ENCODE data around the gene WHAMM.

DNA sequence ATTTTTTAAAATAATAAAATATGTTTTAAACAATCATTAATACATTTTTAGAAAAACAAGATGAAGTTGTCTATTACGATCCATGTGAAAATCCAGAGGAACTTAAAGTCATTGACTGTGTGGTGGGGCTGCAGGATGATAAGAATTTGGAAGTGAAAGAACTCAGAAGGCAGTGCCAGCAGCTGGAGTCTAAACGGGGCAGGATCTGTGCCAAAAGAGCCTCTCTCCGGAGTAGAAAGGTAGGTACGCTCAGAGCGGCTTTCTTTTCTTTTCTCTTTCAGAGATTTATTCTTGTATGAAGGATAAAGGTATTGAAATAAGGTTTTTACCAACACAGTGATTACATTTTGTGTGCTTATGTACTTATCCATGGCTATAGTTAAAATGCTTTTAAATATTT is 13.6 kb downstream of the WHAMM start:
- TF ChIP-seq POLR2AphosphoS5 (IDR thresholded peaks at IDR 0.05) (no peak), EP300 (IDR thresholded peaks at IDR 0.05) (no peak), POLR2A (IDR thresholded peaks at IDR 0.05; ENCODE audit: low read depth) (no peak)
- TF ChIP-seq, protein P1, sequence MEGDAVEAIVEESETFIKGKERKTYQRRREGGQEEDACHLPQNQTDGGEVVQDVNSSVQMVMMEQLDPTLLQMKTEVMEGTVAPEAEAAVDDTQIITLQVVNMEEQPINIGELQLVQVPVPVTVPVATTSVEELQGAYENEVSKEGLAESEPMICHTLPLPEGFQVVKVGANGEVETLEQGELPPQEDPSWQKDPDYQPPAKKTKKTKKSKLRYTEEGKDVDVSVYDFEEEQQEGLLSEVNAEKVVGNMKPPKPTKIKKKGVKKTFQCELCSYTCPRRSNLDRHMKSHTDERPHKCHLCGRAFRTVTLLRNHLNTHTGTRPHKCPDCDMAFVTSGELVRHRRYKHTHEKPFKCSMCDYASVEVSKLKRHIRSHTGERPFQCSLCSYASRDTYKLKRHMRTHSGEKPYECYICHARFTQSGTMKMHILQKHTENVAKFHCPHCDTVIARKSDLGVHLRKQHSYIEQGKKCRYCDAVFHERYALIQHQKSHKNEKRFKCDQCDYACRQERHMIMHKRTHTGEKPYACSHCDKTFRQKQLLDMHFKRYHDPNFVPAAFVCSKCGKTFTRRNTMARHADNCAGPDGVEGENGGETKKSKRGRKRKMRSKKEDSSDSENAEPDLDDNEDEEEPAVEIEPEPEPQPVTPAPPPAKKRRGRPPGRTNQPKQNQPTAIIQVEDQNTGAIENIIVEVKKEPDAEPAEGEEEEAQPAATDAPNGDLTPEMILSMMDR (IDR thresholded peaks at IDR 0.05) = no peak
